GM23248 (cell line): Measurements from ENCODE around the gene PGC.

ENCODE experiments used
- EZH2 ChIP-seq: fragments of 200-600 bp; sonication (generic); IDR thresholded peaks from 2 replicates; pipeline ENCODE4 v1.6.1; 2018; ENCODE audit warnings: antibody characterized with exemption, mild to moderate bottlenecking; ENCODE audit not compliant: insufficient read depth, poor library complexity, severe bottlenecking
- EZH2phosphoT487 ChIP-seq: fragments of 200-600 bp; sonication (generic); IDR thresholded peaks from 2 replicates; pipeline ENCODE4 v1.6.1; 2018; ENCODE audit warnings: antibody characterized with exemption, moderate library complexity, mild to moderate bottlenecking, low read depth; ENCODE audit not compliant: insufficient read depth

GRCh38 chr6:41716516-41717391, 30.4 kb downstream of the PGC start:
- TF ChIP-seq EZH2 (no peak), EZH2phosphoT487 (no peak)
